ENCODE measurements around the gene MBD5.

- no peak for TF ChIP-seq EP300 (IDR thresholded peaks at IDR 0.05)
- TF ChIP-seq CTCF (IDR thresholded peaks at IDR 0.05) = no peak
- TF ChIP-seq POLR2A (IDR thresholded peaks at IDR 0.05) = no peak
- no peak for TF ChIP-seq POLR2AphosphoS5 (IDR thresholded peaks at IDR 0.05)
Observed at GRCh38 chr2:148533004-148533403, 512.1 kb downstream of the MBD5 start.
